ENCODE data around the gene SOS2.

SOS2 gene

GRCh38 chr14:50117456-50117855 lies 113.9 kb downstream of the SOS2 start:
- peak overlapping the region; percentile 97 for H3K27ac ChIP-seq
- TF ChIP-seq CTCF (conservative IDR thresholded peaks at IDR 0.05) = no peak

- TF ChIP-seq CTCF (conservative IDR thresholded peaks at IDR 0.05) = no peak
- peak overlapping the region; percentile 97 for H3K27ac ChIP-seq
Measured at GRCh38 chr14:50116966-50117365, 114.4 kb downstream of the SOS2 start.

GRCh38 chr14:50116181-50116956 lies 115.0 kb downstream of the SOS2 start, which contains the start of gene VCPKMT:
Gene VCPKMT (minus strand): TSS chr14:50116572. CDS start chr14:50116552, 20 bp downstream.
- TF ChIP-seq CTCF (conservative IDR thresholded peaks at IDR 0.05) = no peak
- peak within 1 kb of the TSS; percentile 97 for H3K27ac ChIP-seq

- TF ChIP-seq CTCF (conservative IDR thresholded peaks at IDR 0.05) = no peak
- H3K27ac ChIP-seq = no peak overlapping the region
Measured at GRCh38 chr14:50113381-50114035, 117.9 kb downstream of the SOS2 start.

- no peak overlapping the region for H3K27ac ChIP-seq
- TF ChIP-seq CTCF (conservative IDR thresholded peaks at IDR 0.05) = no peak
Measured at GRCh38 chr14:50110323-50111037, 120.9 kb downstream of the SOS2 start.

GRCh38 chr14:50109342-50109741 lies 122.0 kb downstream of the SOS2 start:
- peak; percentile 29; the same call in 1 of the 2 replicates for TF ChIP-seq CTCF (conservative IDR thresholded peaks at IDR 0.05)
- H3K27ac ChIP-seq = no peak overlapping the region

GRCh38 chr14:50107850-50108249 lies 123.5 kb downstream of the SOS2 start:
- TF ChIP-seq CTCF (conservative IDR thresholded peaks at IDR 0.05) = no peak
- H3K27ac ChIP-seq = no peak overlapping the region
